NCI-H1930 (cell line): ENCODE measurements around the gene YY1.

ENCODE experiments used
- DNase-seq, 2 experiments: peaks; one replicate each; lab custom pipeline; 2025; lab: John Stamatoyannopoulos, UW

YY1 gene

GRCh38 chr14:100313464-100314230, 74.7 kb downstream of the YY1 start:
- no peak for DNase-seq

GRCh38 chr14:100314724-100315123, 75.8 kb downstream of the YY1 start:
- no peak for DNase-seq

- no peak for DNase-seq
These were observed 78.4 kb downstream of the YY1 start for GRCh38 chr14:100317389-100317788.

GRCh38 chr14:100317912-100318808, 79.2 kb downstream of the YY1 start:
- DNase-seq, result peak; percentile 25 to 35

GRCh38 chr14:100320157-100320856, 81.4 kb downstream of the YY1 start:
- DNase-seq, result no peak

GRCh38 chr14:100321473-100322137, 82.7 kb downstream of the YY1 start:
- DNase-seq, result no peak

- DNase-seq, result no peak
These were observed 83.4 kb downstream of the YY1 start for GRCh38 chr14:100322138-100322957.

- no peak for DNase-seq
These were observed 84.4 kb downstream of the YY1 start, which contains the start of gene SLC25A47 for GRCh38 chr14:100323121-100323941. TSS of gene SLC25A47 (plus strand) at chr14:100323339. CDS start at chr14:100323415, 76 bp downstream.

- DNase-seq, result no peak
These were observed 85.0 kb downstream of the YY1 start for GRCh38 chr14:100323942-100324307.

GRCh38 chr14:100325231-100325632, 86.3 kb downstream of the YY1 start:
- DNase-seq, result no peak

- no peak for DNase-seq
These were observed 87.0 kb downstream of the YY1 start for GRCh38 chr14:100325958-100326357.

GRCh38 chr14:100327128-100327527, 88.2 kb downstream of the YY1 start:
- no peak for DNase-seq

GRCh38 chr14:100328495-100329163, 89.7 kb downstream of the YY1 start:
- DNase-seq, result no peak

GRCh38 chr14:100329233-100330006, 90.5 kb downstream of the YY1 start:
- no peak for DNase-seq

- DNase-seq, result no peak
These were observed 91.0 kb downstream of the YY1 start for GRCh38 chr14:100330007-100330344.

GRCh38 chr14:100330388-100330931, 91.5 kb downstream of the YY1 start:
- no peak for DNase-seq

GRCh38 chr14:100332071-100332639, 93.2 kb downstream of the YY1 start:
- DNase-seq, result no peak
